GM12874 (cell line): ENCODE results near the gene NFKB2.

Experiments used
- CTCF ChIP-seq: IDR thresholded peaks from 2 replicates; pipeline ENCODE4 v1.5.1; 2011; ENCODE audit warnings: low read depth, mild to moderate bottlenecking, control low read depth, low read length, moderate library complexity; ENCODE audit not compliant: insufficient read depth

The NFKB2 gene

GRCh38 chr10:102418622-102419268 lies 23.2 kb downstream of the NFKB2 start, which contains the start of gene PSD:
PSD (minus strand) TSS chr10:102418785; CDS start chr10:102417038, 1,747 bp downstream.
- no peak for TF ChIP-seq CTCF

GRCh38 chr10:102419269-102420180 lies 24.0 kb downstream of the NFKB2 start:
- no peak for TF ChIP-seq CTCF

GRCh38 chr10:102420181-102420713 lies 24.7 kb downstream of the NFKB2 start:
- TF ChIP-seq CTCF = no peak

GRCh38 chr10:102420714-102421506 lies 25.4 kb downstream of the NFKB2 start, which contains the start of gene FBXL15:
FBXL15 (plus strand) TSS chr10:102420836; CDS start chr10:102421130, 294 bp downstream.
- no peak for TF ChIP-seq CTCF

GRCh38 chr10:102421507-102421756 lies 25.9 kb downstream of the NFKB2 start:
- no peak for TF ChIP-seq CTCF

- no peak for TF ChIP-seq CTCF
These were observed 26.4 kb downstream of the NFKB2 start for GRCh38 chr10:102421757-102422512.
